HG02642 (cell line): ENCODE data around the gene TMEM106C.

ENCODE experiments used
- ATAC-seq: cut with Tn5 transposase; IDR thresholded peaks from one replicate; pipeline ENCODE4 v1.9.1; 2021; ENCODE audit warnings: mild to moderate bottlenecking; ENCODE audit not compliant: unreplicated experiment, poor library complexity

The TMEM106C gene

GRCh38 chr12:47978598-47978873 is 15.1 kb downstream of the TMEM106C start:
- no peak for ATAC-seq

- ATAC-seq, result no peak
Observed at GRCh38 chr12:47979166-47979565, 15.8 kb downstream of the TMEM106C start.

GRCh38 chr12:47979686-47980085 is 16.3 kb downstream of the TMEM106C start:
- ATAC-seq, result no peak

- ATAC-seq, result no peak
Observed at GRCh38 chr12:47980197-47980596, 16.8 kb downstream of the TMEM106C start.

GRCh38 chr12:47980779-47981495 is 17.5 kb downstream of the TMEM106C start:
- ATAC-seq, result no peak

GRCh38 chr12:47981496-47982260 is 18.3 kb downstream of the TMEM106C start:
- ATAC-seq, result no peak

- no peak for ATAC-seq
Observed at GRCh38 chr12:47982311-47982710, 18.9 kb downstream of the TMEM106C start.

- no peak for ATAC-seq
Observed at GRCh38 chr12:47982770-47983169, 19.4 kb downstream of the TMEM106C start.

- no peak for ATAC-seq
Observed at GRCh38 chr12:47983541-47984115, 20.2 kb downstream of the TMEM106C start.

- no peak for ATAC-seq
Observed at GRCh38 chr12:47984331-47984801, 21.0 kb downstream of the TMEM106C start.

- no peak for ATAC-seq
Observed at GRCh38 chr12:47985596-47986290, 22.3 kb downstream of the TMEM106C start.

GRCh38 chr12:47986291-47986660 is 22.9 kb downstream of the TMEM106C start:
- no peak for ATAC-seq

- no peak for ATAC-seq
Observed at GRCh38 chr12:47986832-47987231, 23.4 kb downstream of the TMEM106C start.

GRCh38 chr12:47987411-47988072 is 24.1 kb downstream of the TMEM106C start:
- no peak for ATAC-seq

GRCh38 chr12:47988073-47989022 is 25.0 kb downstream of the TMEM106C start:
- ATAC-seq, result no peak

GRCh38 chr12:47989023-47989417 is 25.6 kb downstream of the TMEM106C start:
- ATAC-seq, result no peak

GRCh38 chr12:47989666-47990065 is 26.3 kb downstream of the TMEM106C start:
- ATAC-seq, result no peak

GRCh38 chr12:47990351-47991105 is 27.1 kb downstream of the TMEM106C start:
- peak; percentile 96 for ATAC-seq
